B cell (primary cell): Measurements from ENCODE around the gene ZNF618.

ENCODE experiments used
- CTCF ChIP-seq: fragments of 200-600 bp; IDR thresholded peaks from one replicate; pipeline ENCODE4 v1.8.0; 2022; ENCODE audit warnings: antibody characterized with exemption, mild to moderate bottlenecking
- EZH2 ChIP-seq: IDR thresholded peaks from 2 replicates; pipeline ENCODE4 v1.6.1; 2012; ENCODE audit warnings: borderline replicate concordance, low read depth, mild to moderate bottlenecking, moderate library complexity, low read length; ENCODE audit not compliant: insufficient read depth, poor library complexity, severe bottlenecking

GRCh38 chr9:113887436-113887835, 11.3 kb downstream of the ZNF618 start:
- TF ChIP-seq EZH2, result no peak
- no peak for TF ChIP-seq CTCF
